CD4-positive, alpha-beta T cell treated with Interleukin-17A for 1 hour (primary cell): Measurements from ENCODE around the gene MPIG6B.

ENCODE experiments used
- DNase-seq: peaks from one replicate; pipeline ENCODE4 v3.0.0-alpha.2; 2020

The MPIG6B gene

DNA sequence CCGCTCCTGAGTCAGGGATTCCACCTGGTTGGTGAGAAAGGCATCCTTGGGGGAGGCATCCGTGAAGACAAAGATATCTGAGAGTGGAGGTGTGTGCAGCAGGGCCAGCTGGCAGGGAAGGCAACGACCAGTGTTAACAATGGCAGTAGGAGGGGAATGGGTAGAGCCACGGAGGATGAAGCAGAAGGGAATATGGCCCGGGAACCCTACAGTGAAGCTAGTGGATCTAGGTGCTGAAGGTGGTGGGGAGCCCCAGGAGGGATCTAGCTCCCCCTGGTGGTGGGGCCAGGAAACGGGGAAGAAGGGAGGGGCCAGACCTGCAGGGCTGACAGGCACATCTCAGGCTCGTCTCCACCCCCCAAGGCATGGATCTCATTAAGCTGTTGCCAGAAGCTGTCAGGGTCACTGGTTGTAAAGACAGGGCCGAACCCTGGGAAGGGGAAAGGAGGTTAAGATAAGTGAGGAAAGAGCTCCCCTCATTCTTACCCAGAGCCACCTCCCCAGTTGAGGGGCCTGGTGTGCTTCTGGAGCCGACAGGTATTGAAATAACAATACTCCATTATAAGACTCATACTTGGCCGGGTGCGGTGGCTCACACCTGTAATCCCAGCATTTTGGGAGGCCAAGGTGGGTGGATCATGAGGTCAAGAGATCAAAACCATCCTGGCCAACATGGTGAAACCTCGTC is 46.7 kb downstream of the MPIG6B start:
- DNase-seq = peak; percentile 88

DNA sequence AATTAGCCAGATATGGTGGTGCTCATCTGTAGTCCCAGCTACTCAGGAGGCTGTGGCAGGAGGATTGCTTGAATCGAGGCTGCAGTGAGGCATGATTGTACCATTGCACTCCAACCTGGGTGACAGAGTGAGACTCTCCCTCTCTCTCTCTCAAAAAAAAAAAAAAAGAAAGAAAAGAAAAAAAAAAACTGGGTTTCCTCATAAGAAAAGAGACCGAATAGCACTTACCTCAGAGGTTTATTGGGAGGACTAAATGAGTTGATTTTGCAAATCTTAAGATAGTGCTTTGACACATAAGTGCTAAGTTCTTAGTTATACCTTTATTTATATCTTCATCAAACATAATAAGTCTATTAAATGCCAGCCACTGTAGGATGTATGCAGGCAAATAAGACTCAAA is 47.7 kb downstream of the MPIG6B start:
- no peak for DNase-seq

DNA sequence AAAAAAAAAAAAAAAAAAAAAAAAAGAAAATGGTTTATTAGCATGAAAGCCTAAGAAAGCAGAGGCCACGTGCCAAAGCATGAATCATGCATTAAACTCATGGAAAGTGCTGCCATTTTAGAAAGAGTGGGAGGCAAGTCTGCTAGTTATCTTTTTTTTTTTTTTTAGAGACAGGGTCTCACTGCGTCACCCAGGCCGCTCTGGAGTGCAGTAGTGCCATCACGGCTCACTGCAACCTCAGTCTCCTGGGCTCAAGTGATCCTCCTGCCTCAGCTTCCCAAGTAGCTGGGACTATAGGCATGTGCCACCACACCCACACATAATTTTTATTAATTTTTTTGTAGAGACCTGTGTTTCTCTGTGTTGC is 48.8 kb downstream of the MPIG6B start:
- no peak for DNase-seq

DNA sequence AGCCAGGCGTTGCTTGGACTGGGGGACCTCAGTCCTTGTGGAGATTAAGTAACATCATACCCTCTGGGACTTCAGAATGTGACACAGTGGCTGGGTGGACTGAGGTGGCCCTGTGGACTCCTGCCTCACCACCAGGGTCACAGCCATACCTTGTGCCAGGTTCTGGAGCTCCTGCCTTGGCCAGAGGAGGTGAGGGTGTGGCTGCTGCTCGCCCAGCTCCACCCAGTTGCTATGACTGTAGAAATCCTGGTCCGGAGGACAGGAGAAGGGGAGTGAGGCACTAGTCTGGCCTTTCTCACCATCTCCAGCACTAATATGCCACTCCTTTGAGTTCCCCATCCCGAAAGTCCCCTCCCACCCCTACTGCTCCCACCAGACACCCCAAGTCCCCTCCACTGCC is 52.0 kb downstream of the MPIG6B start:
- DNase-seq = no peak

DNA sequence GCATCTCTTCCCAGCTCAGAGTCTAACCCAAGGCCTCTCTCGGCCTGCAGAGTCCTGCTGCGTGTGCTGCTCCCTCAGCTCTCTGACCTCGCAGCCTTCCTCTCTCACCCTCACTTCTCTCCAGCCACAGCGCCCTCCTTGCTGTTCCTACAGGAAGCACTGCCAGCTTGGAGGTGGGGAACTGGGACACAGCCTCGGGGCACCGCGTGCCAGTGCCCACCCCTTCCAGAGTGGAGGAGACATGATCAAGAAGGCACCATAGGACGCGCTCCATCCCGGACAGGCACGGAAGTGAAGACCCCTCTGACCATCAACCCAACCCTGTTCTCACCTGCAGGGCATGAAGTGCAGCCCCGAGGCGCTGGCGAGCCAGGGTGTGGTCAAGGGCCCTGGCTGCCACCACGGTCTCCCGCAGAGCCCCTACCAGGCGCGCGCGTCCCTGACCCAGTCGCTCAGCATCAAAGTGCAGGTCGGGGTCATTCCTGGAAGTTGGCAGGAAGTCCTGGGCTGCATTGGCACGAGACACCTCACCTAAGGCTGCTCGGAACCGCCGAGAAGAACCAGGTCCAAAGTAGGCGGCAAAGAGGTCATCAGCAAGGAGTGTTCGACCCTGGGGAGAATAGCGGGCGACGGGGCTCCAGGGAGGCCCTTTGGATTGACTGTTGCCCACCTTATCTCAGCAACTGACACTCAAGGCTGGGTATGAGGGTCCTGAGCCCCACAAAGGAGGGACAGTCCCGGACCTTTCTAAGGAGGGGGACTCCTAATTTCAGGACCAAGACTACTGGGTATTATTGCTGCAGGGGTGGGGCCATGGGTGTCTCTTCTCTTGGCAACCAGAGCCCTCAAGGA is 52.7 kb downstream of the MPIG6B start:
- no peak for DNase-seq
